ENCODE measurements around the gene LRIT3. TPM values are rescaled to one million over a fixed set of nuclear protein-coding genes. Genes with fewer than 3 reads are reported as not detected.
"Not testable (repeated sequence)": the region's sequence is repeated elsewhere in the genome, so short reads cannot be mapped to it uniquely, and the experiment has no call there.

LRIT3 gene
- total RNA-seq, 2 donors from 2014 or later: not detected

GRCh38 chr4:109836985-109837384, 10.9 kb upstream of the LRIT3 start:
- intact Hi-C loops (cut with DNase I): no loop called here
- no peak for ATAC-seq

DNA sequence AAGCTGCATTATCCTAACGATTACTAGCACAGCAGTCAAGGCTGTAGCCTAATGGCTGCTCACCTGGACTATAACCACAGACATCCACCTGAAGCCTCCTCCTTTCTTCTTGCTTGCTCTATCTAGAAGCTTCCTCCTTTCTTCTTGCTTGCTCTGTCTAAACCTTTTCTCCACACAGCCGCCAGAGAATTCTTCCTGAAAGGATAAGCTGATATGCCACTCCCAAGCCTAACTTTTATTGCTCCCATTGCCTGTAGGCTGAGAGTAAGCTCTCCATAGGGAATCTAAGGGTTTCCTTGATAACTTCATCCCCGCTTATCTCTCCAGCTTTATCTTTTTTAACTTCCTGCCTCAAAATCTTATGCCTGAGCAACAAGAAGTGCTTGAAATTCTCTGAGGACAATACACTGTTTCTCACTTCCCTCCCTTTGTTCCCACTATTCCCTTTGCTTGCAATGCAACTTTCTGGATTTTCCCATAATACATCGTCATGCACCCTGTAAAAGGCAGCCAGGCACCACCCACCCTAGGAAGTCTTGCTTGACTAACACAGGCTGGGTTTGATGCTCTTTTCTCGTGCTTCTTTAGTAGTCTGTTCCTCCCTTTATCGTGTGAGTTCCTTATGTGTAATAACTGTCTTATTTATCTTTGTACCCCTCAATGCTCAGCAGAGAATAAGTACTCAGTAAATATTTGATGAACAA, 1.4 kb upstream of the LRIT3 start:
- DNase-seq (no peak), ATAC-seq (no peak)
- intact Hi-C loops (cut with DNase I): no loop called here

More at GRCh38 chr4:109836985-109837384, 10.9 kb upstream of the LRIT3 start:
- DNase-seq: no peak

DNA sequence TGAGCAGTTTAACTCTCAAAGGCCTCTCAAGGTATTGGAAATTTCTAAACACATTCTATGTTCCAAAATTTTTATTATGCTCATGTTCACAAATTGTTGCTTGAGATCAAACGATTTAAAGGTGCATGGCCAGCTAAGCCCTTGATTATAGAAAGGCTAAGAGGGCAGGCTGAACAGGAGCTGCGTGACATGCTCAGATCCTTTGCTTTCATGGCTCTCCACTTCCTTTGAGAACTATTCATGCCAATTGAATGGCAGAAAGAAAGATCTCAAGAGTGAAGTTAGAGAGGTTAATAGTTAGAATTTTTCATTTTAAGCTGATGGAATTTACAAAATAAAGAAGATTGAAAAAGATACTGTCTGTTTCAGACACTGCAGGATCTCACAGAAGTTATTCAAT, 594 bp downstream of the LRIT3 start:
- intact Hi-C loops (cut with DNase I): no loop called here

DNA sequence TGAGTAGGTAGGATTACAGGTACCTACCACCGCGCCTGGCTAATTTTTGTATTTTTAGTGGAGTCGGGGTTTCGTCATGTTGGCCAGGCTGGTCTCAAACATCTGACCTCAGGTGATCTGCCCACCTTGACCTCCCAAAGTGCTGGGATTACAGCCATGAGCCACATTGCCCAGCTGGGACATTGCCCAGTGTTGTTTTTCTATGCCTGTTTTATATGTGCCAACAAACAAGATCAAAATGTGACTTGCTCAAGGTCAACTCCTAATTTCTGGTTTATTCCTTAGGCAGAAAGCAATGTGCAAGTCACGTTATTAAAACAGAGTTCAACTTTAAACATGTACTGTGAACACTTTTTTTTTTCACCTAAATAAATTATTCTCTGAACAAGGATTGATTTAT, 2.7 kb downstream of the LRIT3 start:
- DNase-seq (no peak), ATAC-seq (no peak)
- intact Hi-C loops (cut with DNase I): no loop called here

More for the DNA sequence above, 594 bp downstream of the LRIT3 start:
- DNase-seq: no peak
- ATAC-seq: no peak

- DNase-seq; intact Hi-C loops (cut with DNase I); ATAC-seq: not testable (repeated sequence)
Measured at GRCh38 chr4:109859426-109860300, 11.8 kb downstream of the LRIT3 start.

DNA sequence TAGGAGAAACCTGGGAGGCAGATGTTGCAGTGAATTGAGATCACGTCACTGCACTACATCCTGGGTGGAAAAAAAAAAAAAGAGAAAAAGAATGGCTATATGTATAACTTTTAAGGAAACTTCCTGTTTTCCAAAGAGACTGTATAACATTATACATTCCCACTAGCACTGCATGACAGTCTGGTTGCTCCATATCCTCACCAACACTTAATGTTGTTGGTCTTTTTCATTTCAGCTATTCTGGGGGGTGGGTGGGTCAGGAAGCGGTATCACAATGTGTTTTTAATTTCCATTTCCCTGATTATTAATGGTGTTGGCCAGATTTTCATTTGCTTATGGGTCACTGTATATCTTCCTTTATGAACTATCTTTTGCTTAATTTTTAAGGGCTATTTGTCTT, 13.4 kb downstream of the LRIT3 start:
- ATAC-seq: no peak
- intact Hi-C loops (cut with DNase I): no loop called here
- no peak for DNase-seq

- DNase-seq: no peak
- no peak for ATAC-seq
- intact Hi-C loops (cut with DNase I): no loop called here
Measured at GRCh38 chr4:109861916-109862511, 14.1 kb downstream of the LRIT3 start.

- ATAC-seq: no peak
- intact Hi-C loops (cut with DNase I): no loop called here
Measured at GRCh38 chr4:109864134-109864533, 16.2 kb downstream of the LRIT3 start.

GRCh38 chr4:109870061-109870460, 22.2 kb downstream of the LRIT3 start:
- no peak for DNase-seq
- ATAC-seq: no peak
- intact Hi-C loops (cut with DNase I): no loop called here

More at GRCh38 chr4:109864134-109864533, 16.2 kb downstream of the LRIT3 start:
- DNase-seq: no peak

GRCh38 chr4:109872065-109872464, 24.2 kb downstream of the LRIT3 start:
- ATAC-seq: no peak
- intact Hi-C loops (cut with DNase I): no loop called here
- DNase-seq: no peak

DNA sequence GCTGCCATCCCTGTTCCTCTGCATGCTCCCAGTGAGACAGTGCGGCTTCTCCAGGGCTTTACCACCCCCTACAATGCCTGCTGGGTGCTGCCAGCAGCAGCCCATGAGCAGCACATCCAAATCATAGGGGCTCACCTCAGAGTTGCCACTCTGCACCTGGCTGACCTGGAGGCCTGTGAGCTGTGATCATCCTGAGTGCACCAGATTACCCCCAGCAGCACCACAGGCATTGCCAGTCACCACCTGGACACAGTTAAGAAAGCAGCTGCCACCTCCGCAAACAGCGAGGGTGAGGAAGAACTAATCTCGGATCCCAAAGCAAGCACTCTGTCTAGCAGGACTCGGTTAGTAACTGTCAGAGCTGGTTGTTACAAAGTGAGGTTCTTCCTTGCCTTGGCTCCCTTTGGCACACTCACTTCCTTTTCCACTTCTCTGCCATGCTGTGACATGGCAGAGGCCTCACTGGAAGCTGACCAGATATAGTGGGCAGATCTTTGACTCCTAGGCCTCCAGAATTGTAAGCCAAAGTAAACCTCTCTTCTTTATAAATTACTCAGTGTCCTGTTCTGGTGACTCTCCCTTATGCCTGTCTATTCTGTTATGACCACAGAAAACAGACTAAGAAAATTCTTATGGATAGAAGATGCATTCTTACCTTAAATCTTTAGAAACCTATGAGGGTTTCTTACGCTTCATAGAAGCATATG, 25.2 kb downstream of the LRIT3 start:
- DNase-seq (no peak), ATAC-seq (no peak)
- intact Hi-C loops (cut with DNase I): no loop called here

- DNase-seq: no peak
- no peak for ATAC-seq
- intact Hi-C loops (cut with DNase I): no loop called here
Measured at GRCh38 chr4:109873791-109874514, 26.0 kb downstream of the LRIT3 start.

GRCh38 chr4:109875106-109875505, 27.2 kb downstream of the LRIT3 start:
- no peak for ATAC-seq
- intact Hi-C loops (cut with DNase I): no loop called here
- DNase-seq: no peak

GRCh38 chr4:109875553-109875952, 27.6 kb downstream of the LRIT3 start:
- intact Hi-C loops (cut with DNase I); DNase-seq; ATAC-seq: not testable (repeated sequence)

DNA sequence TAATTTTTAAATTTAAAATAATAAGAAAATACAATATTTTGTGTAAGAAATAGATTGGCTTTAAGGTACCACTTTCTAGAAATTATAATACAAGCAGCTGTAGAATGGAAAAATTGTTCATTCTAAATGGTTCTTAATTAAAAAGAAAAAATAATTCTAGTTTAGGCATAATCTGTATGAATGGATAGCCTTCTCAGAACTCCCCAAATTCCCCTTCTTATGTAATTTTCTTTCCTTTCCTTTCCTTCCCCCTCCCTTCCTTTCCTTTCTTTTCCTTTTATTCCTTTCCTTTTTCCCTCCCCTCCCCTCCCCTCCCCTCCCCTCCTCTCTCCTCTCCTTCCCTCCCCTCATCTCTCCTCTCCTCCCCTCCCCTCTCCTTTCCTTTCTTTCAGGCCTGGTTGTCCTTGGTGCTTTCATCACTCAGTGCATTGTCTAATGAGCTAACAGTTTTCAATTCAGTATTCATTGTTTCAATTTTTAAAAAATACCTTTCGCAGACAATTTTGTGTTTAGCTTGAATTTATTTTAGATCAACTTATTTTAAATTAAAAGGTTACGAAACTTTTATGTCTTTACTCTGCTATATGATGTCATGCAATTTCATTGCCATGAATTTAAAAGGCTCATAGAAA, 28.8 kb downstream of the LRIT3 start:
- intact Hi-C loops (cut with DNase I): no loop called here
- ATAC-seq (no peak), DNase-seq (no peak)

- ATAC-seq: no peak
- DNase-seq: no peak
- intact Hi-C loops (cut with DNase I): no loop called here
Measured at GRCh38 chr4:109877400-109877799, 29.5 kb downstream of the LRIT3 start.

DNA sequence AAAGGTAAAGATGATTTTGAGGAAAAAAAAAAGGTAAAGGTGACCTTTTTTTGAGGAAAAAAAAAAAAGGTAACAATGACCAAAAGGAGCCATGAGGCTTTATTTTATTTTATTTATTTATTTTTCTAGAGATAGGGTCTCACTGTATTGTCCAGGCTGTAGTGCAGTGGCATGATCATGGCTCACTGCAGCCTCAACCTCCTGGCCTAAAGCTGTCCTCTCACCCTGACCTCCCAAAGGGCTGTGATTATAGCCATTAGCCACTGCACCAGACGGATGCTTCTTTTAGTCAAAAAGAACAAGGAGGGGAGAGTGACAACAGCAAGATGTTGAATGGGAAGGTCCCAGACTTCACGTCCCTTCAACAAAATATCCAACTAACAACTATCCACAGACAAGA, 30.4 kb downstream of the LRIT3 start:
- intact Hi-C loops (cut with DNase I): no loop called here
- ATAC-seq (no peak), DNase-seq (no peak)

- intact Hi-C loops (cut with DNase I): no loop called here
- DNase-seq (no peak), ATAC-seq (no peak)
Measured at GRCh38 chr4:109879081-109879480, 31.2 kb downstream of the LRIT3 start.

All from left cardiac atrium (tissue), 4 donors.